Stomach (tissue), 9 donors: ENCODE measurements around the gene TAAR9. TPM values are rescaled to one million over a fixed set of nuclear protein-coding genes. Genes with fewer than 3 reads are reported as not detected.

Experiments used
- DNase-seq, 2 donors: peaks; one replicate each; pipeline versions ENCODE4 v3.0.0 to v3.0.0-alpha.2; 2013 to 2019
- H3K27ac ChIP-seq, 5 donors: fragments of 200-600 bp in 4 of 5; sonication (generic) in 4 of 5; one replicate each; pipeline ENCODE4 v1.5.1; 2013 to 2019; ENCODE audit warnings: mild to moderate bottlenecking in 1 of 5, moderate library complexity in 1 of 5
- H3K27me3 ChIP-seq, 3 donors: fragments of 200-600 bp; sonication (generic); one replicate each; pipeline ENCODE4 v1.5.1; 2017 to 2019; ENCODE audit warnings: mixed run types in 1 of 3
- H3K36me3 ChIP-seq, 4 donors: fragments of 200-600 bp; sonication (generic); 1 replicate in 3 of 4; 2 replicates in 1 of 4; pipeline ENCODE4 v1.5.1; 2016 to 2019
- H3K4me1 ChIP-seq, 4 donors: fragments of 200-600 bp; sonication (generic); one replicate each; pipeline ENCODE4 v1.5.1; 2016 to 2019
- H3K4me3 ChIP-seq, 4 donors: fragments of 200-600 bp; sonication (generic) in 3 of 4; one replicate each; pipeline ENCODE4 v1.5.1; 2016 to 2019; ENCODE audit warnings: mild to moderate bottlenecking in 1 of 4
- H3K9me3 ChIP-seq, 4 donors: fragments of 200-600 bp; sonication (generic); one replicate each; pipeline ENCODE4 v1.5.1; 2016 to 2019
- CTCF ChIP-seq, 7 experiments: fragments of 450-650 bp in 4 of 7; fragments of 200-600 bp in 3 of 7; sonication (generic) in 3 of 7; IDR thresholded peaks; one replicate each; pipeline ENCODE4 v1.5.1; 2016 to 2019; ENCODE audit warnings: antibody characterized with exemption in 7 of 7, control low read depth in 2 of 7, mild to moderate bottlenecking in 1 of 7
- EP300 ChIP-seq: sonication (generic); formaldehyde crosslinking; IDR thresholded peaks from one replicate; pipeline ENCODE4 v1.6.1; 2017; ENCODE audit warnings: antibody characterized with exemption
- POLR2A ChIP-seq, 4 donors: fragments of 450-650 bp; IDR thresholded peaks; one replicate each; pipeline ENCODE4 v1.6.1; 2016; ENCODE audit warnings: antibody characterized with exemption in 4 of 4, control low read depth in 2 of 4, mild to moderate bottlenecking in 1 of 4, moderate library complexity in 1 of 4
- POLR2AphosphoS5 ChIP-seq, 3 donors: sonication (generic); formaldehyde crosslinking; IDR thresholded peaks; one replicate each; pipeline ENCODE4 v1.6.1; 2016; ENCODE audit warnings: antibody characterized with exemption in 3 of 3
- WGBS, 5 donors: extraction: QIAGEN DNeasy Blood & Tissue Kit in 3 of 5; methylation state at CpG; one replicate each; pipeline versions ENCODE4 v1.1.5 to v1.1.7; 2013 to 2018; 5-methylcytosine and 5-hydroxymethylcytosine counted together
- intact Hi-C: fragments of 100-400 bp; cut with DNase I; formaldehyde crosslinking; loops from one replicate; pipeline ENCODE4 v1.15.1; 2023; ENCODE audit warnings: low total_unique reads
- polyA plus RNA-seq, 3 donors: library from polyadenylated mRNA; stranded (reverse); fragments of 200-250 nt; gene quantifications; one replicate each; pipeline ENCODE4 v1.2.3, GENCODE V29; 2013
- total RNA-seq, 5 donors: library from RNA; depleted of rRNA; stranded (reverse); fragments of >200 nt; gene quantifications; one replicate each; pipeline versions ENCODE4 v1.1.0 to v1.2.3, GENCODE V29; 2014 to 2016
- donor health status: healthy with polysubstance abuse.
- donor health status: Bipolar disorder and iron deficiency.
- donor health status: healthy.

The TAAR9 gene
- total and polyA plus RNA-seq, 8 donors, result not detected

- TF ChIP-seq POLR2AphosphoS5 (IDR thresholded peaks at IDR 0.05) (no peak), EP300 (no peak), POLR2A (IDR thresholded peaks at IDR 0.05) (no peak), CTCF (IDR thresholded peaks at IDR 0.05) (no peak)
- Histone ChIP-seq H3K4me3 (no peak overlapping the region), H3K36me3 (no peaks in the 10 kb centered on the region), H3K27ac (no peak overlapping the region), H3K4me1 (peaks cover 15 to 31% (median 23%) of the 10 kb centered on the region in 4 donors), H3K9me3 (no peaks in the 10 kb centered on the region), H3K27me3 (no peaks in the 10 kb centered on the region)
- intact Hi-C loops, result no loop called here
- 60 to 86% (median 79%) methylated on average over 2 of the region's 2 CpGs for WGBS, 5 donors
- DNase-seq, result no peak
Measured at GRCh38 chr6:132515386-132515785, 22.7 kb upstream of the TAAR9 start.

GRCh38 chr6:132520953-132521352 lies 17.1 kb upstream of the TAAR9 start:
- intact Hi-C loops, result loop anchor here (10.0 kb wide), 1 partner anchor 254 kb away; no protein-coding TSS in a partner anchor
- Histone ChIP-seq H3K27ac (no peak overlapping the region), H3K9me3 (no peaks in the 10 kb centered on the region), H3K4me1 (no peaks in the 10 kb centered on the region), H3K36me3 (no peaks in the 10 kb centered on the region), H3K4me3 (no peak overlapping the region), H3K27me3 (no peaks in the 10 kb centered on the region)
- no peak for DNase-seq
- TF ChIP-seq POLR2AphosphoS5 (IDR thresholded peaks at IDR 0.05), result no peak
- TF ChIP-seq EP300, result no peak
- TF ChIP-seq CTCF (IDR thresholded peaks at IDR 0.05), result no peak
- TF ChIP-seq POLR2A (IDR thresholded peaks at IDR 0.05), result no peak
- WGBS, 5 donors, result 47 to 76% (median 70%) methylated on average over 2 of the region's 2 CpGs

GRCh38 chr6:132524646-132525045 lies 13.4 kb upstream of the TAAR9 start:
- Histone ChIP-seq H3K36me3 (no peaks in the 10 kb centered on the region), H3K4me1 (no peaks in the 10 kb centered on the region), H3K27ac (no peak overlapping the region), H3K9me3 (no peaks in the 10 kb centered on the region), H3K27me3 (no peaks in the 10 kb centered on the region), H3K4me3 (no peak overlapping the region)
- no peak for DNase-seq
- 85 to 90% (median 87%) methylated on average over 5 of the region's 5 CpGs for WGBS, 5 donors
- intact Hi-C loops, result loop anchor here (5.0 to 10.0 kb wide), 2 partner anchors 148 to 250 kb away; no protein-coding TSS in a partner anchor
- no peak for TF ChIP-seq CTCF (IDR thresholded peaks at IDR 0.05)
- TF ChIP-seq EP300, result no peak
- no peak for TF ChIP-seq POLR2A (IDR thresholded peaks at IDR 0.05)
- no peak for TF ChIP-seq POLR2AphosphoS5 (IDR thresholded peaks at IDR 0.05)

- peaks cover 0 to 4% (median 2%) of the 10 kb centered on the region in 4 donors for H3K4me1 ChIP-seq
- no peaks in the 10 kb centered on the region for H3K36me3 ChIP-seq
- no peaks in the 10 kb centered on the region for H3K27me3 ChIP-seq
- no peak for DNase-seq
- TF ChIP-seq CTCF (IDR thresholded peaks at IDR 0.05) (no peak), POLR2AphosphoS5 (IDR thresholded peaks at IDR 0.05) (no peak), POLR2A (IDR thresholded peaks at IDR 0.05) (no peak)
- H3K27ac ChIP-seq, result no peak overlapping the region
- H3K4me3 ChIP-seq, result no peak overlapping the region
- 74 to 93% (median 75%) methylated on average over 4 of the region's 4 CpGs for WGBS, 5 donors
- intact Hi-C loops, result loop anchor here (5.0 to 10.0 kb wide), 2 partner anchors 146 to 249 kb away; no protein-coding TSS in a partner anchor
- no peaks in the 10 kb centered on the region for H3K9me3 ChIP-seq
Measured at GRCh38 chr6:132525866-132526265, 12.2 kb upstream of the TAAR9 start.
